ENCODE measurements around the gene APOA4.

- TF ChIP-seq EZH2phosphoT487 (conservative IDR thresholded peaks at IDR 0.05; ENCODE audit: low read length) (no peak), CTCF (IDR thresholded peaks at IDR 0.05; ENCODE audit: insufficient read depth, low read length, poor library complexity, severe bottlenecking) (no peak)
Measured at GRCh38 chr11:116860303-116860702, 37.2 kb upstream of the APOA4 start.
